Gastroesophageal sphincter (tissue), 4 donors: ENCODE results near the gene PSMD8. TPM values are rescaled to one million over a fixed set of nuclear protein-coding genes. Genes with fewer than 3 reads are reported as not detected.

ENCODE experiments used
- ATAC-seq: fragments of 150-250 bp; one replicate; pipeline ENCODE4 v1.9.1; 2016; ENCODE audit warnings: mild to moderate bottlenecking, moderate library complexity
- H3K27ac ChIP-seq, 4 donors: fragments of 200-600 bp; sonication (generic) in 3 of 4; 1 replicate in 3 of 4; 2 replicates in 1 of 4; pipeline ENCODE4 v1.5.1; 2016 to 2019
- H3K27me3 ChIP-seq: fragments of 200-600 bp; sonication (generic); one replicate; pipeline ENCODE4 v1.5.1; 2019
- H3K36me3 ChIP-seq, 2 donors: fragments of 200-600 bp; sonication (generic); one replicate each; pipeline ENCODE4 v1.5.1; 2019; ENCODE audit warnings: control low read depth in 1 of 2
- H3K4me1 ChIP-seq, 3 donors: fragments of 200-600 bp; sonication (generic); 1 replicate in 2 of 3; 2 replicates in 1 of 3; pipeline ENCODE4 v1.5.1; 2016 to 2019; ENCODE audit warnings: control low read depth in 2 of 3
- H3K4me3 ChIP-seq, 2 donors: fragments of 200-600 bp; sonication (generic); one replicate each; pipeline ENCODE4 v1.5.1; 2019; ENCODE audit warnings: mild to moderate bottlenecking in 1 of 2, moderate library complexity in 1 of 2
- H3K9me3 ChIP-seq, 3 donors: fragments of 200-600 bp; sonication (generic); one replicate each; pipeline ENCODE4 v1.5.1; 2017 to 2019; ENCODE audit warnings: control low read depth in 2 of 3
- CTCF ChIP-seq, 4 experiments: fragments of 200-600 bp in 2 of 4; fragments of 450-650 bp in 2 of 4; sonication (generic) in 1 of 4; IDR thresholded peaks; one replicate each; pipeline ENCODE4 v1.5.1; 2017 to 2019; ENCODE audit warnings: antibody characterized with exemption in 4 of 4, mild to moderate bottlenecking in 2 of 4, moderate library complexity in 2 of 4
- EP300 ChIP-seq: sonication (generic); formaldehyde crosslinking; IDR thresholded peaks from one replicate; pipeline ENCODE4 v1.6.1; 2017; ENCODE audit warnings: antibody characterized with exemption, mild to moderate bottlenecking
- POLR2A ChIP-seq, 2 donors: fragments of 450-650 bp; IDR thresholded peaks; one replicate each; pipeline ENCODE4 v1.6.1; 2017; ENCODE audit warnings: antibody characterized with exemption in 2 of 2, mild to moderate bottlenecking in 2 of 2, moderate library complexity in 1 of 2
- POLR2AphosphoS5 ChIP-seq: sonication (generic); formaldehyde crosslinking; IDR thresholded peaks from one replicate; pipeline ENCODE4 v1.6.1; 2017; ENCODE audit warnings: antibody characterized with exemption
- WGBS, 2 donors: methylation state at CpG; one replicate each; pipeline ENCODE4 v1.1.5; 2018; ENCODE audit warnings: low coverage in 1 of 2; 5-methylcytosine and 5-hydroxymethylcytosine counted together
- total RNA-seq, 4 donors: library from RNA; depleted of rRNA; stranded (reverse); fragments of >200 nt; gene quantifications; one replicate each; pipeline ENCODE4 v1.1.0, GENCODE V29; 2016

PSMD8 gene
- total RNA-seq, 4 donors from 2014 or later = 161 to 208 (median 171) TPM

DNA sequence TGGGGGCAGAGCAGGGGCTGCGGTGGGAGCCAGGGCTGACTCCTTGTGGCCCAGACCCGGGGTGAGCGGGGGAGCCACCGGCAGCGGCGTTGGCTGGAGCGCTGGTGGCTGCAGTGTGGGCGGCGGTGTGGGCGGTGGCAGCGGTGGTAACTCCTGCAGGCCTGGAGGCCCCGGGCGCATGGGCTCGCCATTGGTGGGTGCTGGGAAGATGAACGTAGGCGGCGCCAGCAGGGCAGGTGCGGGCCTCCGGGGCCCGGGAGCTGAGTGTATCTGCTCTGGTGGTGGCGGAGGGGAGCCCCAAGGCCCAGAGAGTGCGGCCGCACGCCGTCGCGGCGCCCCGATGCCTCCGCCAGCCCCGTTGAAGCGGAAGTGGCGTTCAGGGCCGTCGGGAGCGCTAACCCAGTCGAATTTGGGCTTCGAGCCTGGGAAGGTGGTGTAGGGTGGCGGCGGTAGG is 11.5 kb downstream of the PSMD8 start:
- Histone ChIP-seq H3K4me1 (peaks cover 0 to 39% (median 29%) of the 10 kb centered on the region in 3 donors), H3K27me3 (peaks cover 64% of the 10 kb centered on the region), H3K9me3 (no peaks in the 10 kb centered on the region), H3K36me3 (peaks cover 0 to 59% of the 10 kb centered on the region in 2 donors), H3K4me3 (no peak overlapping the region), H3K27ac (no peak overlapping the region)
- no peak for ATAC-seq
- WGBS, 2 donors = 50 to 68% methylated on average over 2 to 15 of the region's 40 CpGs
- TF ChIP-seq CTCF (IDR thresholded peaks at IDR 0.05) = no peak
- TF ChIP-seq POLR2AphosphoS5 = no peak
- TF ChIP-seq EP300 = no peak
- no peak for TF ChIP-seq POLR2A (IDR thresholded peaks at IDR 0.05)

- WGBS, 2 donors = 93% methylated on average over 6 of the region's 61 CpGs; no CpG with 5 or more reads in 1 of the 2 donors
- Histone ChIP-seq H3K4me1 (peaks cover 0 to 39% (median 29%) of the 10 kb centered on the region in 3 donors), H3K27me3 (peaks cover 64% of the 10 kb centered on the region), H3K27ac (no peak overlapping the region), H3K36me3 (peaks cover 0 to 53% of the 10 kb centered on the region in 2 donors), H3K9me3 (no peaks in the 10 kb centered on the region), H3K4me3 (peak overlapping the region in 1 of 2 donors; percentile 59)
- TF ChIP-seq POLR2A (IDR thresholded peaks at IDR 0.05) = no peak
- TF ChIP-seq CTCF (IDR thresholded peaks at IDR 0.05) = no peak
- no peak for TF ChIP-seq POLR2AphosphoS5
- TF ChIP-seq EP300 = no peak
- ATAC-seq = no peak
Observed at GRCh38 chr19:38386300-38386970, 12.1 kb downstream of the PSMD8 start.

DNA sequence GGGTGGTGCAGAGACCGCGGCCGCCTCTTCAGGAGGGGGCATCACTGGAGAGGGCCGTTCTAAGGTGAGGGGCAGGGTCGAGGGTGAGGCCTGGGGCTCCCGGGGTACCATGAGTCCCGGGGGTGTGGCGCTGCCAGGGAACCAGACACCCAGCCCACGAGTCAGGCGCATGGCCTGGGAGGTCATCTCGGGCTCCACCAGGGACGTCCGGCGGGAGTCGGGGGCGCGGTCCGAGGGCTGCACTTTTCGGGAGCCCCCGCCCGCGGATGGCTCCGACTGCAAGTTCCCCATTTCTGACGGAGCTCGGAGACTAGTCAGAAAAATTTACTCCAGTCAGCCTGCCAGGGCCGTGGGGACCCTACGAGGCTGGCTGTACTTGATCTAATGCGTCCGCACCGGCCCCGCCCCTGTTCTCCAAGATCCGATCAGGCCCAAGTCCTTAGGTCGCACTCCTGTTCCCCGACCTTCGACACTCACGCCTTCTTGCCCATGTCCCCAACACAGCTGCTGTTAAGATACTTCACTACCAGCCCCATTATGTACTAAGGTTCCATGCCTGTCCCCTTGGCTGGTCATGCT is 12.7 kb downstream of the PSMD8 start:
- peak overlapping the region in 1 of 2 donors; percentile 59 for H3K4me3 ChIP-seq
- peak overlapping the region in 3 of 4 donors; percentile 72 to 83 (median 77) for H3K27ac ChIP-seq
- peaks cover 62% of the 10 kb centered on the region for H3K27me3 ChIP-seq
- TF ChIP-seq POLR2AphosphoS5 (no peak), EP300 (no peak), CTCF (IDR thresholded peaks at IDR 0.05) (no peak), POLR2A (IDR thresholded peaks at IDR 0.05) (no peak)
- WGBS, 2 donors = 4 to 9% methylated on average over 12 of the region's 36 CpGs
- no peak for ATAC-seq
- peaks cover 0 to 47% of the 10 kb centered on the region in 2 donors for H3K36me3 ChIP-seq
- H3K9me3 ChIP-seq = no peaks in the 10 kb centered on the region
- H3K4me1 ChIP-seq = peaks cover 0 to 39% (median 29%) of the 10 kb centered on the region in 3 donors

GRCh38 chr19:38387550-38388348 is 13.4 kb downstream of the PSMD8 start, which contains the start of gene GGN:
Gene GGN (minus strand): TSS chr19:38388034. CDS start chr19:38387261, 773 bp downstream.
- peak within 1 kb of the TSS in 3 of 4 donors; percentile 72 to 83 (median 77) for H3K27ac ChIP-seq
- peaks cover 0 to 39% (median 29%) of the 10 kb centered on the region in 3 donors for H3K4me1 ChIP-seq
- H3K9me3 ChIP-seq = no peaks in the 10 kb centered on the region
- H3K36me3 ChIP-seq = peaks cover 0 to 40% of the 10 kb centered on the region in 2 donors
- peak; percentile 81 for ATAC-seq
- peak within 1 kb of the TSS; percentile 37 to 59 for H3K4me3 ChIP-seq
- TF ChIP-seq POLR2AphosphoS5 (no peak), POLR2A (IDR thresholded peaks at IDR 0.05) (peak in 1 of 2 donors; percentile 15)
- peaks cover 56% of the 10 kb centered on the region for H3K27me3 ChIP-seq
- 0 to 4% methylated on average over 1 to 17 of the region's 51 CpGs for WGBS, 2 donors
